ENCODE measurements around the gene IL7R. TPM values are rescaled to one million over a fixed set of nuclear protein-coding genes. Genes with fewer than 3 reads are reported as not detected.

Gene IL7R
- polyA plus RNA-seq, 2 of the 4 experiments (the other 2 are of a cell fraction), result 0.13 to 0.18 TPM

DNA sequence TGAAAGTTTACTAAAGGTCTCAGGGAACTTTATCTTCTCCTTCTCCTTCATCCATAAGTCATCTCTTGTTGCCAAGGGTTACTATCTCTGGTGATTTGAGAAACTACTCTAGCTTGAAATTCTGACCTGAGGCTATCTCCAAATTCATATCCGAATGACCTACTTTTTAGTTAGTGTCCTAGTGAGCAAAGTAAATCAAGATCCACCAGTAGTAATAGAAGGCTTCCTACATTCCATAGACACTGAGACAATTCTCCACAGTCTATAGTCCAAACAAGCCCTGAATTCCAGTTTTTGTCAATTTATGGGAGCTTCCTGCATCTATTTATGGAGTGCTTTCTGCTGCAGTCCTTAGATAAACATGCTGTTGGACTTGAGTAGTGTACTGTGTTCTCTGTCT, 5.0 kb downstream of the IL7R start (continued):
- TF ChIP-seq CHD4 (IDR thresholded peaks at IDR 0.05; ENCODE audit: borderline replicate concordance), result no peak

DNA sequence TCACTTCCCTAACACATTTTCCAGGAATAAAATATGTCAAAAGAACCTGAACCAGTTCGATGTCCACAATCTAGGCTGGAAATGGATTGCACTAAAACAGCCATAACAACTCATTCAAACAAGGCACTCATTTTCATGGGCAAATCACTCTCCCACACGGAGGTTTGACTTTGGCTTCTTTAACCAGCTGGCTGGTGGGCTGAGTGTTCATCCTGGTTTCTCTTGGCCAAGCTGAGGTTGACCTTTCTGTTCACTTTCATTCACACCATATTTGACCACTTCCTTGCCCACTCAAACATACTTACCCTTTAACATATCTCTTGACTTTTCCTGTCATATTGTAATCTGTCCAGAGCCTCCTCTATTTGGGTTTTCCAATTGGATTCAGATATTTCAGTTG, 5.4 kb downstream of the IL7R start:
- Histone ChIP-seq H3K4me3 (no peak overlapping the region), H3K4me1 (0 out of 3 replicates have a peak, but pooled peaks cover 9% of the 10 kb centered on the region), H3K27ac (no peak overlapping the region), H3K9me3 (no peaks in the 10 kb centered on the region), H3K4me2 (no peak overlapping the region)
- WGBS (ENCODE audit: missing lambda C conversion rate), result 5% methylated on average over 2 of the region's 2 CpGs
- CTCF ChIA-PET, result no interaction called here
- FAIRE-seq (no peak), DNase-seq (ENCODE audit: low read depth in 1 of 2, low spot score in 1 of 2) (no peak), ATAC-seq (no peak)
- TF ChIP-seq ESRRA (IDR thresholded peaks at IDR 0.05; ENCODE audit: borderline replicate concordance, low read length) (no peak), KDM1A (IDR thresholded peaks at IDR 0.05; ENCODE audit: low read depth) (no peak), CEBPB (IDR thresholded peaks at IDR 0.05) (no peak), RFX5 (IDR thresholded peaks at IDR 0.05) (no peak), RCOR1 (IDR thresholded peaks at IDR 0.05; ENCODE audit: low read depth, low read length) (no peak), RAD21 (conservative IDR thresholded peaks at IDR 0.05 in 1 of 2, IDR thresholded peaks at IDR 0.05 in 1 of 2) (no peak), ZSCAN20 (CRISPR knock-in tag; IDR thresholded peaks at IDR 0.05) (no peak), NPAS2 (CRISPR knock-in tag; IDR thresholded peaks at IDR 0.05; ENCODE audit: borderline replicate concordance) (no peak), CTCF (IDR thresholded peaks at IDR 0.05) (no peak), TP53 (CRISPR knock-in tag; IDR thresholded peaks at IDR 0.05) (no peak), TFCP2L1 (CRISPR knock-in tag; IDR thresholded peaks at IDR 0.05) (no peak), ZFP36 (IDR thresholded peaks at IDR 0.05; ENCODE audit: borderline replicate concordance, partially characterized antibody) (no peak), RNF2 (IDR thresholded peaks at IDR 0.05; ENCODE audit: borderline replicate concordance, low read depth) (no peak)
- TF ChIP-seq, protein P1, sequence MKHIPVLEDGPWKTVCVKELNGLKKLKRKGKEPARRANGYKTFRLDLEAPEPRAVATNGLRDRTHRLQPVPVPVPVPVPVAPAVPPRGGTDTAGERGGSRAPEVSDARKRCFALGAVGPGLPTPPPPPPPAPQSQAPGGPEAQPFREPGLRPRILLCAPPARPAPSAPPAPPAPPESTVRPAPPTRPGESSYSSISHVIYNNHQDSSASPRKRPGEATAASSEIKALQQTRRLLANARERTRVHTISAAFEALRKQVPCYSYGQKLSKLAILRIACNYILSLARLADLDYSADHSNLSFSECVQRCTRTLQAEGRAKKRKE (CRISPR knock-in tag; IDR thresholded peaks at IDR 0.05; ENCODE audit: low read depth), result no peak
- POLR2A ChIA-PET, result no interaction called here

- no peaks in the 10 kb centered on the region for H3K9me3 ChIP-seq
- 36% methylated on average over 3 of the region's 3 CpGs for WGBS (ENCODE audit: missing lambda C conversion rate)
- no peak overlapping the region for H3K4me2 ChIP-seq
- DNase-seq (ENCODE audit: low read depth in 1 of 2, low spot score in 1 of 2) (no peak), ATAC-seq (no peak), FAIRE-seq (no peak)
- H3K4me3 ChIP-seq, result no peak overlapping the region
- TF ChIP-seq ZFP36 (IDR thresholded peaks at IDR 0.05; ENCODE audit: borderline replicate concordance, partially characterized antibody) (no peak), RARB (CRISPR knock-in tag; IDR thresholded peaks at IDR 0.05) (no peak), PHF8 (IDR thresholded peaks at IDR 0.05; ENCODE audit: borderline replicate concordance, low read depth) (no peak), SREBF2 (IDR thresholded peaks at IDR 0.05) (no peak), EHF (CRISPR knock-in tag; IDR thresholded peaks at IDR 0.05) (no peak), FOXS1 (CRISPR knock-in tag; IDR thresholded peaks at IDR 0.05) (no peak), HOXB5 (CRISPR knock-in tag; IDR thresholded peaks at IDR 0.05) (no peak), E2F6 (IDR thresholded peaks at IDR 0.05; ENCODE audit: borderline replicate concordance, low read depth) (no peak), MAZ (IDR thresholded peaks at IDR 0.05; ENCODE audit: borderline replicate concordance, low read depth, low read length) (no peak), RFX5 (IDR thresholded peaks at IDR 0.05) (no peak)
- TF ChIP-seq, protein P1 (CRISPR knock-in tag; IDR thresholded peaks at IDR 0.05; ENCODE audit: low read depth), result no peak
- TF ChIP-seq, protein P2, sequence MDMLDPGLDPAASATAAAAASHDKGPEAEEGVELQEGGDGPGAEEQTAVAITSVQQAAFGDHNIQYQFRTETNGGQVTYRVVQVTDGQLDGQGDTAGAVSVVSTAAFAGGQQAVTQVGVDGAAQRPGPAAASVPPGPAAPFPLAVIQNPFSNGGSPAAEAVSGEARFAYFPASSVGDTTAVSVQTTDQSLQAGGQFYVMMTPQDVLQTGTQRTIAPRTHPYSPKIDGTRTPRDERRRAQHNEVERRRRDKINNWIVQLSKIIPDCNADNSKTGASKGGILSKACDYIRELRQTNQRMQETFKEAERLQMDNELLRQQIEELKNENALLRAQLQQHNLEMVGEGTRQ (IDR thresholded peaks at IDR 0.05), result no peak
- TF ChIP-seq, protein P3, sequence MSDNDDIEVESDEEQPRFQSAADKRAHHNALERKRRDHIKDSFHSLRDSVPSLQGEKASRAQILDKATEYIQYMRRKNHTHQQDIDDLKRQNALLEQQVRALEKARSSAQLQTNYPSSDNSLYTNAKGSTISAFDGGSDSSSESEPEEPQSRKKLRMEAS (IDR thresholded peaks at IDR 0.05), result no peak
- POLR2A ChIA-PET, result no interaction called here
- CTCF ChIA-PET, result interaction anchor here (1.1 kb wide), 1 partner anchor 20 kb away, joined by 3 read pairs; no protein-coding TSS in a partner anchor
- no peak overlapping the region for H3K27ac ChIP-seq
- 0 out of 3 replicates have a peak, but pooled peaks cover under 1% of the 10 kb centered on the region for H3K4me1 ChIP-seq
These were observed 6.5 kb downstream of the IL7R start for GRCh38 chr5:35863159-35863558.
